Brain pericyte (primary cell): ENCODE results near the gene EGFLAM.

Source experiments
- DNase-seq: peaks from one replicate; pipeline ENCODE4 v3.0.0-alpha.2; 2012; ENCODE audit warnings: low read depth, low spot score

Gene EGFLAM

GRCh38 chr5:38265546-38266179 is 7.3 kb downstream of the EGFLAM start:
- no peak for DNase-seq

DNA sequence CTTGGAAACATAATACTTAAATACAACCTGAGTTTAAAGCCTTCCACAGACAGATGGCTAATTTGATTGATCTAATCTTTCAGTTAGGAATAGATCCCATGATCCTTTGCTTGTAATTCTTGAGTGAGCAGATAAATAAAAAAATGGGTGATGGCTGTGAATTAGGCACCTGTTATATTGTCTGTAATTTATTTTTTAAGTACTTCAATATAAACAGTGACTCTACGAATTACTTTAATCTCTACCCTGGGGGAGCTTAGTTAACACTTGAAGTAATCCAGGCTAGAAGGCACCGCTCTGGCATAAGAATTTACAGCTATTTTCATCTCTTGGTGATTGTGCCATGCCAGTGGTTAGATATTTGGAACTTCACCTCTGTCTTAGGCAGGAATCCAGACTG is 9.0 kb downstream of the EGFLAM start:
- no peak for DNase-seq

DNA sequence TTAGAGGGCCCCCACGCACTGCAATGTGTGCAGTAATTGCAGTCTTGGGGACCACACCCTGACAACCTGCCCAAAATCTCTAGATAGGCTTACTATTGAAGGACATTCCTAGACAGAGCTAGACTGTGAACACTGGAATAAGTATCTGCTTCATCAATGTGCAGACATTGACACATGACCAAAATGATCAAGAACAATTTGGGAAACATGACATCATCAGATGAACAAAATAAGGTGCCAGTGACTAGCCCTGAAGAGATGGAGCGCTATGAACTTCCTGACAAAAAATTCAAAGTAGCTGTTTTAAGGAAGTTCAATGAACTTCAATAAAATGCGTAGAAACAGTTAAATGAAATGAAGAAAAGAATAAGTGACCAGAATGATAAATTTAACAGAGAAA is 15.3 kb downstream of the EGFLAM start:
- DNase-seq, result no peak

DNA sequence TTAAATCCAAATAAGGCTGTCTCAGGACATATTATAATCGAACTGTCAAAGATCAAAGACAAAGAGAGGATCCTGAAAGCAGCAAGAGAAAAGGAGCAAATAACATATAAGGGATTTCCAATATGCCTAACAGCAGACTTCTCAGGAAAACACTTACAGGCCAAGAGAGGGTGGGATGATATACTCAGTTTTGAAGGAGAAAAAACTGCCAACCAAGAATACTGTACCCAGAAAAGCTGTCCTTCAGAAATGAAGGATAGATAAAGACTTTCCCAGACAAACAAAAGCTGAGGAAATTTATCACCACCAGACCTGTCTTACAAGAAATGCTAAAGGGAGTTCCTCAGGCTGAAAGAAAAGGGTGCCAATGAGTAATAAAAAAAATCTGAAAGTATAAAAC is 16.0 kb downstream of the EGFLAM start:
- DNase-seq, result no peak

- DNase-seq, result no peak
These were observed 26.0 kb downstream of the EGFLAM start for GRCh38 chr5:38284384-38284783.

DNA sequence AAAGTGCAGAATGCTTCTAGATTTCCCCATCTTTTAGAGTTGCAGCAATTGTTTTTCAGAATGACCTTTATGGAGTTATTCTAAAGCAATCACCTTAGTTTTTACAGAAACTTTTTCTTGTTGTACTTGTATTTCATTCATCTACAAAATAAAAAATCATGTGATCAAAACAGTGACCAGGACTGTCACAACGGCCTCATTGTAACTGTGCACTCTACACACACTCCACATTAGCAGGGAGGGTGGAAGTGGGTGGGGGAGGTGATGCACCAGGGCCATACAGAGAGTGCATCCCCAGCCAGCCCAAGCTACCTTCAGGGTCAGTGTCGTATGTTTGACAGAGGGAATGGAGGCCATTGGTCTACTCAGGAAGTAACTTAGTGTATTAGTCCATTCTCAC is 26.9 kb downstream of the EGFLAM start:
- DNase-seq, result no peak

DNA sequence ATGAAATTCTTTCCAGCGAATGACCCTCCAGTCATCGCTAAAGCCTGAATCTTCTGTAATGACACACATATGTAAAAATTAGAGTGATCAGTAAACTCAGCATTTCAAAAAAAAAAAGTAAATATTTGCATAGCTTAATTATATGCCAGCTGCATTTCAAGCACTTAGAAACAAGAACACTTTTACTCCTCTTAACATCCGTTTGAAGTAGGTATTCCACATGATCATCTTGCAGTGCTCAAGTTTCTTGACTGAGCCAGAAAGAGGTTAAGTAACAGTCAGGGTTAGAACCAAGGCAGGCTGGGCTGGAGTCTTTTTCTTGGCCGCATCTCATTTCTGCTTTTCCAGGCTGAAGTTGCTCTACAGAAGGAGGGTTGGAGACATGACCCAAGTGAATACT is 27.6 kb downstream of the EGFLAM start:
- DNase-seq, result no peak

DNA sequence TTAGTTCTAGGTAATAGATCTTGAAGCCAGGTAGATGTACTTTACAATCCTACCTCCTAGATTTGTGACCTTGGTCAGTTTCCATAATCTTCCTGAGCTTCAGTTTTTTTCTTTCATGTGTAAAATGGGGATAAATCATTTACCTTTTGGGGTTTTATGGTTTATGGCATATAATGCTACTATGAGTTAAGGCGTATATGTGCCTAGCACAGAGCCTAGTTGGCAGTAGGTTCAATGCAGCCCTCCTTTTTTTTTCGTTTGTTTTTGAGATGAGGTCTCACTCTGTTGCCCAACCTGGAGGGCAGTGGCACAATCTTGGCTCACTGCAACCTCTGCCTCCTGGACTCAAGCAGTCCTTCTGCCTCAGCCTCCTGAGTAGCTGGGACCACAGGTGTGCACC is 28.8 kb downstream of the EGFLAM start:
- no peak for DNase-seq

DNA sequence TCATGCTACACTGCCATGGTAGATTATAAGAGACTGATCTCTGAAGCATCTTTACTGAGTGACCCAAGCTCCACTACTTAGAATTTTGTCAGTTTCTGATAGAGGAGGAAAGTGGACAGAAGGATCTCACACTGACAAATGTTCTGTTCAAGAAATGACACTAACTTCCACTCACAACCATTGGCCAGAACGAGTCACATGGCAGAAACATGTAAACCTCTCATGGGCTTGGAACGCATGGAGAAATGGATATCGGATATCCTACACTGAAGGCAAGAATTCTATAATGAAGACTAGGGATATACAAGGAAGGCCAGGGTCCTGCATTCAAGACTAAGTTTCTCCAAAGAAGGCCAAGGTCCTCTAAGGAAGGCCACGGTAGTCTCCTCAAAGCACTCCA is 31.1 kb downstream of the EGFLAM start:
- no peak for DNase-seq

DNA sequence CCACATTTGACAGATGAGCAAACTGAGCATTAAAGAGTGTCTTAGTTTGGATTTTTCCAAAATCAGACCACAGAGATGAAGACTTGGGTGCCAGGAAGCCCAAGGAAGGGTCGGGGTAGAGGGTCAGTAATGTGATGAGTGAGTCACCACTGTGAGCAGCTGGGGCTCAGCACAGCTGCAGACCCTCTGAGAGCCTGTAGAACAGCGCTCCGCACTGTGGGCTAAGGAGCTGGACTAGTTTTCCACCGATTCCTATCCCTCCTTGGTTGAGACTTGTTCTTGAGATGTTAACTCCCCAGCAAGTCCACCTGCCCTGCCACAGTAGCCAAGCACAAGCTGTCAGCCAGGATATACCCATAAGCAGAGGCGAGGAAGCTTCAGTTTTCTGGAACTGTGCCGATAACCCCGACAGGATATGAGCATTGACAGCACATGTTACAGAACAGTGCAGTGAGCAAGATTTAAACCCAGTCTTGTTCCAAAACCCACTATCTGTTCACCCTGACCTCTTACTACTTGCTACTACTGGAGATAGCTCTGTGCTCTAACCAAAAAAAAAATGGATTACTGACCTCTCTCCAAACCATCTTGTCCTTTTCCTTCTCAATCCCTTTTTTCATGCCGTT is 31.8 kb downstream of the EGFLAM start:
- no peak for DNase-seq

GRCh38 chr5:38291355-38291754 is 33.0 kb downstream of the EGFLAM start:
- DNase-seq, result no peak

DNA sequence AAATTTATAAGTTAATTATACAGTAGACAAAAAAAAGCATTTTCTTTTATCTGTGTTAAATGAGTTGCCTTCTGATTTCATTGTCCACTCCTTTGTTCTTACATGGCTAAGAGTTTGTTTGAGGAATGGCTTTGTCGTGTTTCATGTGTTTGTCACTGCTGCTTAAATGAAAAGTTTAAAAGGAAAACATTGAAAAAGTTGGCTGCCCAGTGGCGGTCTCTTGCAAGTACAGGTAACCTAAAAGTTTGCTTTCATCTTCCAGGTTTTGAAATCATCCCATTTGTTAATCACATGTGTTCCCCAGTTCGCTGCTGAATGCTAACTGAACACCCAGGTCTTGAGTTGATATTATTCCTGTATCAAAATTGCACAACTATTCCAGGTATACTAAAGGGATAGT is 33.9 kb downstream of the EGFLAM start:
- DNase-seq, result no peak

GRCh38 chr5:38295751-38296150 is 37.4 kb downstream of the EGFLAM start:
- no peak for DNase-seq

GRCh38 chr5:38297830-38298608 is 39.7 kb downstream of the EGFLAM start:
- no peak for DNase-seq

DNA sequence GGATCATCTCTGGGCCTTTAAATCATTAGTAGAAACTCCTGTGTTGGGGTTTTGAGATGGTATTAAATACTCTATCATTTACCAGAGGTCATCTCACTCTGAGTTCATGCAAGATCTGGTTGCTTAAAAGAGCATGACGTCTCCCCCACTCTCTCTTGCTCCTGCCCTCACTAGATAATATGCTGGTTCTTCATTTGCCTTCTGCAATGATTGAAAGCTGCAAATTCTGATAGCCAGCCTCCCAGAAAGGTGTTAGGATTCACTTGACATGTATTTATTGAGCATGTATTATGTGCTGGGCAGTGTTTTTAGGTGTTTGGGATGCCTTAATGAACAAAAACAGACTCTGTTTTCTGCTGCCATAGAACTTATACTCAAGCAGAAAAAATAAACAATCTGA is 41.2 kb downstream of the EGFLAM start:
- no peak for DNase-seq

DNA sequence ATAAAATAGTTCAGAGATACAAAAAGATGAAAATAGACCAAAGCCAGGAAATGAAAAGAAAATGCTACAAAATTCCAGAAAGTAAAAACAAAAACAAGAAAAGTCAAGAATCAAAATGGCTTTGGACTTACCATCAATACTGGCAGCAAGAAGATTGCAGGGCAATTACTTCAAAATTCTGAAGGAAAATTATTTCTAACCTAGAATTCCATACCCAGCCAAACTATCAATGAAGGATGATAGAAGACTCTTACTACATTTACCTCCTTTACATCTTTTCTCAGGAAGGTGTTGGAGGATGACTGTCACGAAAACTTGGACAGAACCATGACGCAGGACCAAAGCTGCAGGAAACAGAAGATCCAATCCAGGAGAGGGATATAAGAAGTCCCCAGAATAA is 46.8 kb downstream of the EGFLAM start:
- no peak for DNase-seq

DNA sequence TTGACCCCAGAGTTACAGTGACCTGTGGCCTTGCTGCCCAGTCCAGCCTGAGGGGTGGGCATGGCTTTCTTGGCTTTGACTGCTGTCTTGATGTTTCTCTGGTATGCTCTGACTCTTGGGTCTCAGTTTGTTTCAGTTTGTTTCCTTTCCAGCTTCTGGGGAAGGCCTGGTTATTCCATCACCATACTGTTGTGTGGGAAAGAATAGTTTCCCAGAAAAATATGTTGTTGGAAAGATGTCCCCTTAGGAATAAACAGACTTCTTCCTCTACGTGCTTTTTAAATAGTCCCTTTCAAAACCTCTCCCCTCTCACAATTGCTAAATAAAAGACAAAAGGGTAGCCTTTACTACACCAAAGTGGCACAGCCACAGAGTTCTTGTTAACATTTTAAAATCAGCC is 49.5 kb downstream of the EGFLAM start:
- DNase-seq, result no peak

GRCh38 chr5:38316544-38317224 is 58.3 kb downstream of the EGFLAM start:
- DNase-seq, result peak; percentile 36

- DNase-seq, result no peak
These were observed 59.5 kb downstream of the EGFLAM start for GRCh38 chr5:38317868-38318267.

DNA sequence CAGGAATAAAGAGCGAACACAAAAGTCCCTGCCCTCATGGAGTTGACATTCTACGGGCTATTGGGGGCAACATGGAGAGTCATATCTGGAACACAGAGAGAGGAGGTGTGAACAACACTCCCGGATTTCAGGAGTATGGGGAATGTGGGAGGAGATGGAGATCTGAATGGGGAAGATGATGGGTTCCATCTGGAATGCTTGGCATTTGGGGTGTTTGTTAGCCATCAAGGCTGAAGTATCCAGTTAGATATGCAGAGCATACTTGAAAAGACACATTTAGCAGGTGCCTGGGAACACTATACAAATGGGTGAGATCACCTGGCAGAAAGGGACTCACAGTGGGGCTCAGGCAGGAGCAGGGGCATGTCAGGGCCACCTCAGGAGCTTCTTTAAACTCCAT is 61.1 kb downstream of the EGFLAM start:
- DNase-seq, result no peak

- DNase-seq, result no peak
These were observed 63.6 kb downstream of the EGFLAM start for GRCh38 chr5:38321978-38322377.

- DNase-seq, result no peak
These were observed 65.4 kb downstream of the EGFLAM start for GRCh38 chr5:38323645-38324295.
